Measurements from ENCODE around the gene VWA3B.
A peak's percentile ranks its signal among the peaks of the same experiment; 100 is the strongest.
"Not testable (repeated sequence)": the region's sequence is repeated elsewhere in the genome, so short reads cannot be mapped to it uniquely, and the experiment has no call there.

The VWA3B gene

DNA sequence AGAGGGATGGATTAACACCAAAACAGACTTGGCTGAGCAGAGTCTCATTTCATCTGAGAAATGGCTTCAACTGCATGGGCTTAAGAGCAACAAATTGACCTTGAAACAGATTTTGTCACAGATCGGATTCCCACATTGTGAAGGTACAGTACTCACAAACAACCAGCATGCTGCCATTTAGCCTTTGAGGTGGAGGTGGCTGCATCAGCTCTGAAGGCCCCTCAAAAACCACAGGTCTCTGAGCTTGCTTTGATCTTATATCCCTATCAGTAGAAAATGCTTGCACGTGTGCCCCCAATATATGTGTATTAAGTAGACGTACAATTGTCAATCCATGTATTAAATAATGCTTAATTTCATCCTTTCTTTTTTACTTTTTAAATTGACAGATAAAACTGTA is 6.2 kb downstream of the VWA3B start:
- no peaks in the 10 kb centered on the region for H3K36me3 ChIP-seq
- no peak for TF ChIP-seq Cebpa-rat (IDR thresholded peaks at IDR 0.05)
- no peak overlapping the region for H3K9ac ChIP-seq
- peaks cover 0 to 4% (median 0%) of the 10 kb centered on the region in 11 experiments; a peak in 1 of 22 replicates for H3K27me3 ChIP-seq
- H3K4me2 ChIP-seq = 0 out of 22 replicates have a peak overlapping the region, but pooled peaks of 1 of the 11 experiments have one; percentile 11
- no peak overlapping the region for H3K27ac ChIP-seq
- peaks cover 0 to under 1% (median 0%) of the 10 kb centered on the region in 11 experiments; a peak in 2 of 22 replicates for H4K20me1 ChIP-seq
- no peak overlapping the region for H3K4me3 ChIP-seq
- peaks cover 14 to 36% (median 26%) of the 10 kb centered on the region in 11 experiments; a peak in 19 of 22 replicates for H3K9me3 ChIP-seq (replicated peaks in 1 of 11)
- peaks cover 3 to 46% (median 40%) of the 10 kb centered on the region in 10 experiments for H3K4me1 ChIP-seq

DNA sequence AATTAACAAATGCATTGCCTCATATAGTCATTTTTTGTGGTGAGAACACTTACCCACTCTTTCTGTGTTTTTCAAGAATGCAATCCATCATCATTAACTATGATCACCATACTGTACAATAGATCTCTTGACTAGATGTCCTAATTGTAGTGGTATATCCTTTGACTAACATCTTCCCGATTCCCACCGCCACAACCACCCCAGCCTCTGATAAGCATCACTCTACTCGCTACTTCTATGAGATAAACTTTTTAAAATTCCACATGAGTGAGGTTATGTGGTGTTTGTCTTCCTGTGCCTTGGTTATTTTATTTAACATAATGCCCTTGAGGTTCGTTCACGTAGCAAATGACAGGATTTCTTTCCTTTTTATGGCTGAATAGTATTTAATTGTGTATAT is 6.6 kb downstream of the VWA3B start:
- H4K20me1 ChIP-seq = no peaks in the 10 kb centered on the region
- no peak overlapping the region for H3K4me2 ChIP-seq
- peaks cover 14 to 40% (median 26%) of the 10 kb centered on the region in 11 experiments; a peak in 19 of 22 replicates for H3K9me3 ChIP-seq (replicated peaks in 1 of 11)
- H3K4me3 ChIP-seq = no peak overlapping the region
- H3K9ac ChIP-seq = no peak overlapping the region
- peaks cover 0 to 42% (median 35%) of the 10 kb centered on the region in 10 experiments; a peak in 14 of 20 replicates for H3K4me1 ChIP-seq
- no peaks in the 10 kb centered on the region for H3K36me3 ChIP-seq
- no peak for TF ChIP-seq Cebpa-rat (IDR thresholded peaks at IDR 0.05)
- peaks cover 0 to 4% (median 0%) of the 10 kb centered on the region in 11 experiments; a peak in 1 of 22 replicates for H3K27me3 ChIP-seq
- H3K27ac ChIP-seq = no peak overlapping the region

GRCh38 chr2:98099939-98100743 is 13.2 kb downstream of the VWA3B start:
- Histone ChIP-seq H3K9me3 (replicated peaks in 1 of 11) (peaks cover 21 to 56% (median 44%) of the 10 kb centered on the region in 11 experiments), H4K20me1 (no peaks in the 10 kb centered on the region), H3K4me2 (no peak overlapping the region), H3K4me3 (no peak overlapping the region), H3K27ac (no peak overlapping the region), H3K4me1 (no peaks in the 10 kb centered on the region), H3K27me3 (no peaks in the 10 kb centered on the region), H3K36me3 (no peaks in the 10 kb centered on the region), H3K9ac (no peak overlapping the region)
- no peak for TF ChIP-seq Cebpa-rat (IDR thresholded peaks at IDR 0.05)

GRCh38 chr2:98102315-98102714 is 15.3 kb downstream of the VWA3B start:
- not testable (repeated sequence) for H3K27me3 ChIP-seq, H3K36me3 ChIP-seq, H3K9ac ChIP-seq, H3K4me3 ChIP-seq, H3K4me2 ChIP-seq, H3K27ac ChIP-seq, H4K20me1 ChIP-seq, H3K4me1 ChIP-seq
- peaks cover 10 to 36% (median 25%) of the 10 kb centered on the region in 11 experiments for H3K9me3 ChIP-seq (replicated peaks in 1 of 11)

DNA sequence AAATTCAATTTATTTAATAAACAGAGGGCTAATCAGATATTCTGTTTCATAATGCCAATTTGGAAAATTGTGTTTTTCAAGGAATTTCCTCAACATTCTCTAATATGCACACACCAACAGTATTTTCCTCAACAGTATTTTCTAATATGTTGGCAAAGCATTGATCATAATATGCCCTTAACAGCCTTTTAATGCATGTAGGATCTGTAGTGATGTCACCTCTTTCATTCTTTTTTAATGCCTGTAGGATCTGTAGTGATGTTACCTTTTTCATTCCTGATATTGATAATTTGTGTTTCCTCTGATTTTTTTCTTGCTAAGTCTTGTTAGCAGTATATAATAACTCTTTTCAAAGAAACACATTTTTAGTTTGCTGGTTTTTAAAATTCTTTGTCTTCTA is 15.9 kb downstream of the VWA3B start:
- Histone ChIP-seq H3K36me3 (no peaks in the 10 kb centered on the region), H3K9me3 (replicated peaks in 1 of 11) (peaks cover 10 to 32% (median 23%) of the 10 kb centered on the region in 11 experiments), H3K4me2 (no peak overlapping the region), H3K9ac (no peak overlapping the region), H4K20me1 (no peaks in the 10 kb centered on the region), H3K4me1 (no peaks in the 10 kb centered on the region), H3K4me3 (no peak overlapping the region), H3K27ac (no peak overlapping the region), H3K27me3 (no peaks in the 10 kb centered on the region)
- TF ChIP-seq Cebpa-rat (IDR thresholded peaks at IDR 0.05) = no peak

GRCh38 chr2:98108110-98108509 is 21.1 kb downstream of the VWA3B start:
- Histone ChIP-seq H3K27me3 (no peaks in the 10 kb centered on the region), H3K9me3 (replicated peaks in 1 of 11) (peaks cover 17 to 47% (median 35%) of the 10 kb centered on the region in 11 experiments), H3K4me1 (no peaks in the 10 kb centered on the region), H4K20me1 (no peaks in the 10 kb centered on the region), H3K4me3 (no peak overlapping the region), H3K27ac (no peak overlapping the region), H3K36me3 (no peaks in the 10 kb centered on the region), H3K9ac (no peak overlapping the region), H3K4me2 (no peak overlapping the region)
- no peak for TF ChIP-seq Cebpa-rat (IDR thresholded peaks at IDR 0.05)

- no peaks in the 10 kb centered on the region for H3K36me3 ChIP-seq
- H4K20me1 ChIP-seq = no peaks in the 10 kb centered on the region
- H3K4me1 ChIP-seq = no peaks in the 10 kb centered on the region
- no peak for TF ChIP-seq Cebpa-rat (IDR thresholded peaks at IDR 0.05)
- no peak overlapping the region for H3K27ac ChIP-seq
- no peak overlapping the region for H3K4me3 ChIP-seq
- H3K27me3 ChIP-seq = no peaks in the 10 kb centered on the region
- peaks cover 24 to 44% (median 37%) of the 10 kb centered on the region in 11 experiments for H3K9me3 ChIP-seq (replicated peaks in 1 of 11)
- H3K4me2 ChIP-seq = no peak overlapping the region
- H3K9ac ChIP-seq = no peak overlapping the region
Measured at GRCh38 chr2:98110741-98111140, 23.8 kb downstream of the VWA3B start.

DNA sequence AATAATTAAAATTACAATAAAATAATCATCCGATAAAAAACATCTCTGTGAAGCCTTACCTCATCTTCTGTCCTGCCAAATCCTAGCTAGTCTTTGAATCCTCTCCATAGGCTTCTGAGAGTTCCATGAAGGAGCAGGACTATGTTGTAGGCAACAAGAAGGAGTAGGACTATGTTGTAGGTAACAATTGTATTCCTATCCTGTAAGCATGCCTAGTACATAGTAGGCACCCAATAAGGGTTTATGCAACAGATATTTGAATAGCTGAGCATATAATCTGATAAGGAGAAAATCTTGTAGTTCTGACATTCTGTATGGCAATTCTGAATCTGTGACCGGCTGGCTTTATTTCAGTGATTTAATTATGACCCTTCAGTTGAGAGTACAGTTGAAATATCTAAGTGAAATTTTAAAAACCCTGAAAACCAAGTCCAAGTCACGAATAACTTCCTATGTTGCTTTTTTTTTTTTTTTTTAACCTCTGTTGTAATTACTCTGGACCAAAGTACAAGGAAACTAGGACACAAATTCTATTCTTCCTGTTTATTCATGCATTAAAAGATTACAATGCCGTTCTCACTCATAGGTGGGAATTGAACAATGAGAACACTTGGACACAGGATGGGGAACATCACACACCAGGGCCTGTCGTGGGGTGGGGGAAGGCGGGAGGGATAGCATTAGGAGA is 27.8 kb downstream of the VWA3B start:
- no peak for TF ChIP-seq Cebpa-rat (IDR thresholded peaks at IDR 0.05)
- Histone ChIP-seq H3K4me2 (no peak overlapping the region), H3K36me3 (no peaks in the 10 kb centered on the region), H4K20me1 (no peaks in the 10 kb centered on the region), H3K9ac (no peak overlapping the region), H3K4me3 (no peak overlapping the region), H3K27ac (no peak overlapping the region), H3K9me3 (replicated peaks in 1 of 11) (peaks cover 24 to 44% (median 37%) of the 10 kb centered on the region in 11 experiments), H3K4me1 (no peaks in the 10 kb centered on the region), H3K27me3 (no peaks in the 10 kb centered on the region)

- H4K20me1 ChIP-seq = no peaks in the 10 kb centered on the region
- H3K36me3 ChIP-seq = no peaks in the 10 kb centered on the region
- H3K4me1 ChIP-seq = peaks cover 0 to 3% (median 1%) of the 10 kb centered on the region in 10 experiments; a peak in 8 of 20 replicates
- no peak for TF ChIP-seq Cebpa-rat (IDR thresholded peaks at IDR 0.05)
- H3K9ac ChIP-seq = no peak overlapping the region
- peaks cover 4 to 11% (median 9%) of the 10 kb centered on the region in 11 experiments; a peak in 20 of 22 replicates for H3K9me3 ChIP-seq (replicated peaks in 1 of 11)
- H3K4me2 ChIP-seq = no peak overlapping the region
- H3K4me3 ChIP-seq = no peak overlapping the region
- H3K27ac ChIP-seq = no peak overlapping the region
- H3K27me3 ChIP-seq = no peaks in the 10 kb centered on the region
Measured at GRCh38 chr2:98118161-98118560, 31.2 kb downstream of the VWA3B start.
